Astrocyte (in vitro differentiated cells and primary cell): ENCODE measurements around the gene TMED10. TPM values are rescaled to one million over a fixed set of nuclear protein-coding genes. Genes with fewer than 3 reads are reported as not detected.

ENCODE experiments used
- DNase-seq: peaks from one replicate; pipeline ENCODE4 v3.0.0-alpha.2; 2010; ENCODE audit warnings: low read depth
- FAIRE-seq: peaks from 2 replicates; lab custom pipeline; 2011; peaks lifted over from hg19 to GRCh38; lab: Jason Lieb, UNC
- H2AFZ ChIP-seq: 2 replicates; pipeline ENCODE4 v1.6.0; 2012; ENCODE audit warnings: low read depth, low read length, inconsistent platforms
- H3K27ac ChIP-seq: 2 replicates; pipeline ENCODE4 v1.5.1; 2011; ENCODE audit warnings: low read depth, low read length, inconsistent platforms
- H3K27me3 ChIP-seq: 2 replicates; pipeline ENCODE4 v1.6.0; 2011; ENCODE audit warnings: low read length, inconsistent platforms; ENCODE audit not compliant: insufficient read depth
- H3K36me3 ChIP-seq: 2 replicates; pipeline ENCODE4 v1.5.1; 2011; ENCODE audit warnings: low read length, inconsistent platforms; ENCODE audit not compliant: insufficient read depth
- H3K4me1 ChIP-seq: 2 replicates; pipeline ENCODE4 v1.5.1; 2011; ENCODE audit warnings: low read length, inconsistent platforms; ENCODE audit not compliant: insufficient read depth
- H3K4me2 ChIP-seq: 2 replicates; pipeline ENCODE4 v1.6.0; 2012; ENCODE audit warnings: low read length, inconsistent platforms
- H3K4me3 ChIP-seq: 2 replicates; pipeline ENCODE4 v1.5.1; 2011; ENCODE audit warnings: low read depth, mild to moderate bottlenecking, low read length, inconsistent platforms; ENCODE audit not compliant: insufficient read depth
- H3K79me2 ChIP-seq: 2 replicates; pipeline ENCODE4 v1.6.0; 2012; ENCODE audit warnings: mild to moderate bottlenecking, low read length, inconsistent platforms; ENCODE audit not compliant: insufficient read depth
- H3K9ac ChIP-seq: 2 replicates; pipeline ENCODE4 v1.6.0; 2012; ENCODE audit warnings: mild to moderate bottlenecking, low read length, inconsistent platforms
- H3K9me3 ChIP-seq: 2 replicates; pipeline ENCODE4 v1.5.1; 2012; ENCODE audit warnings: low read depth, mild to moderate bottlenecking, low read length, inconsistent platforms; ENCODE audit not compliant: insufficient read depth
- H4K20me1 ChIP-seq: 2 replicates; pipeline ENCODE4 v1.6.0; 2012; ENCODE audit warnings: low read length, inconsistent platforms; ENCODE audit not compliant: insufficient read depth
- H3K27ac Mint-ChIP-seq: one replicate; pipeline ENCODE4 v1.8.0; 2021; ENCODE audit warnings: mild to moderate bottlenecking, mixed read lengths; ENCODE audit not compliant: unreplicated experiment
- H3K27me3 Mint-ChIP-seq: one replicate; pipeline ENCODE4 v1.8.0; 2021; ENCODE audit warnings: low read depth, mixed read lengths; ENCODE audit not compliant: unreplicated experiment
- H3K36me3 Mint-ChIP-seq: one replicate; pipeline ENCODE4 v1.8.0; 2021; ENCODE audit warnings: low read depth, mixed read lengths; ENCODE audit not compliant: unreplicated experiment
- H3K4me1 Mint-ChIP-seq: one replicate; pipeline ENCODE4 v1.8.0; 2021; ENCODE audit warnings: low read depth, mixed read lengths; ENCODE audit not compliant: unreplicated experiment
- H3K4me3 Mint-ChIP-seq: one replicate; pipeline ENCODE4 v1.8.0; 2021; ENCODE audit warnings: mild to moderate bottlenecking, moderate library complexity, mixed read lengths; ENCODE audit not compliant: unreplicated experiment
- H3K9me3 Mint-ChIP-seq: one replicate; pipeline ENCODE4 v1.8.0; 2021; ENCODE audit warnings: mild to moderate bottlenecking, mixed read lengths; ENCODE audit not compliant: unreplicated experiment
- CTCF ChIP-seq: IDR thresholded peaks from 2 replicates; pipeline ENCODE4 v1.5.1; 2011; ENCODE audit warnings: low read depth, mild to moderate bottlenecking, inconsistent platforms, low read length, moderate library complexity; ENCODE audit not compliant: insufficient read depth
- EZH2 ChIP-seq: IDR thresholded peaks from 2 replicates; pipeline ENCODE4 v1.6.1; 2012; ENCODE audit warnings: mild to moderate bottlenecking, low read length, inconsistent platforms; ENCODE audit not compliant: insufficient read depth
- total RNA-seq: library from RNA; stranded (reverse); gene quantifications from 2 replicates; pipeline ENCODE4 v1.2.1, GENCODE V29; 2021

Gene TMED10
- total RNA-seq, 1 donor from 2014 or later = 331 TPM

GRCh38 chr14:75098212-75098611, 78.2 kb downstream of the TMED10 start:
- TF ChIP-seq EZH2 (no peak), CTCF (no peak)
- peaks cover 30% of the 10 kb centered on the region for H3K36me3 ChIP-seq
- Mint-ChIP-seq H3K4me3 (no peak overlapping the region), H3K4me1 (peaks cover 2% of the 10 kb centered on the region), H3K27ac (no peak overlapping the region), H3K36me3 (peaks cover 21% of the 10 kb centered on the region), H3K9me3 (peaks cover 1% of the 10 kb centered on the region), H3K27me3 (no peaks in the 10 kb centered on the region)
- no peaks in the 10 kb centered on the region for H3K27me3 ChIP-seq
- H3K27ac ChIP-seq = no peak overlapping the region
- H4K20me1 ChIP-seq = peaks cover 4% of the 10 kb centered on the region
- no peak overlapping the region for H3K4me3 ChIP-seq
- H2AFZ ChIP-seq = no peak overlapping the region
- no peaks in the 10 kb centered on the region for H3K4me1 ChIP-seq
- no peaks in the 10 kb centered on the region for H3K79me2 ChIP-seq
- FAIRE-seq (no peak), DNase-seq (no peak)
- no peak overlapping the region for H3K4me2 ChIP-seq
- H3K9me3 ChIP-seq = no peaks in the 10 kb centered on the region
- no peak overlapping the region for H3K9ac ChIP-seq

GRCh38 chr14:75096959-75097358, 79.5 kb downstream of the TMED10 start:
- H3K36me3 Mint-ChIP-seq = peaks cover 20% of the 10 kb centered on the region
- H4K20me1 ChIP-seq = peaks cover 4% of the 10 kb centered on the region
- H3K27me3 ChIP-seq = no peaks in the 10 kb centered on the region
- FAIRE-seq = no peak
- H3K4me3 Mint-ChIP-seq = no peak overlapping the region
- H3K27ac ChIP-seq = no peak overlapping the region
- no peak overlapping the region for H3K27ac Mint-ChIP-seq
- H3K4me3 ChIP-seq = no peak overlapping the region
- H3K9me3 ChIP-seq = no peaks in the 10 kb centered on the region
- H2AFZ ChIP-seq = no peak overlapping the region
- no peak overlapping the region for H3K4me2 ChIP-seq
- H3K9ac ChIP-seq = no peak overlapping the region
- peaks cover 30% of the 10 kb centered on the region for H3K36me3 ChIP-seq
- no peak for DNase-seq
- H3K79me2 ChIP-seq = no peaks in the 10 kb centered on the region
- TF ChIP-seq EZH2 = no peak
- no peak for TF ChIP-seq CTCF
- H3K27me3 Mint-ChIP-seq = no peaks in the 10 kb centered on the region
- H3K4me1 Mint-ChIP-seq = peaks cover 2% of the 10 kb centered on the region
- H3K9me3 Mint-ChIP-seq = peaks cover 1% of the 10 kb centered on the region
- no peaks in the 10 kb centered on the region for H3K4me1 ChIP-seq

GRCh38 chr14:75095690-75096089, 80.7 kb downstream of the TMED10 start:
- peaks cover 19% of the 10 kb centered on the region for H3K36me3 Mint-ChIP-seq

More at GRCh38 chr14:75095690-75096089, 80.7 kb downstream of the TMED10 start:
- Histone ChIP-seq H3K27me3 (no peaks in the 10 kb centered on the region), H3K27ac (no peak overlapping the region), H3K9me3 (no peaks in the 10 kb centered on the region), H3K9ac (no peak overlapping the region), H3K4me2 (no peak overlapping the region), H4K20me1 (peaks cover 4% of the 10 kb centered on the region), H2AFZ (no peak overlapping the region), H3K4me1 (no peaks in the 10 kb centered on the region), H3K36me3 (peaks cover 24% of the 10 kb centered on the region), H3K4me3 (no peak overlapping the region), H3K79me2 (no peaks in the 10 kb centered on the region)
- no peaks in the 10 kb centered on the region for H3K27me3 Mint-ChIP-seq
- DNase-seq = no peak
- no peak for FAIRE-seq
- H3K4me3 Mint-ChIP-seq = no peak overlapping the region
- H3K9me3 Mint-ChIP-seq = peaks cover 1% of the 10 kb centered on the region
- H3K4me1 Mint-ChIP-seq = peaks cover 2% of the 10 kb centered on the region
- no peak for TF ChIP-seq CTCF
- TF ChIP-seq EZH2 = no peak
- H3K27ac Mint-ChIP-seq = no peak overlapping the region
